ENCODE results near the gene ANKRD6.

ANKRD6 gene

DNA sequence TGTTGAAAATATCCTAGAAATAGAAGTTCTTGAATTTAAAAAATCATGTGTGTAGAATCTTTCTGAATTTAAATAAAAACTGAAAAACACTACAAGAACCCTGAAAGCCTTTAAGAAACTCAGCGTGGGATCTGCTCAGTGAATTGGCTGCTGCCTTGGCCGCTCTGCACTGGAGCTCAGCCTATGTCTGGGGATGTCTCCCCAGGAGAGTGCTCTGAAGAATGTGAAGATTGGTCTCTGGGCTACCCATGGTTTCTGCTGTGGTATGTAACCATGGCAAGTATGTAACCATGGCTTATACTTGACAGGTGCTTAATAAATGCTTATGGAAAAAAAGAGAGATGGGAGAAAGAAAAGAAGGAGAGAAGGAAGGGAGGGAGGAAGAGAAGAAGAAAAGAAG is 17.8 kb upstream of the ANKRD6 start:
- Histone ChIP-seq H3K27ac (ENCODE audit: low read depth, low read length) (no peak overlapping the region), H3K36me3 (ENCODE audit: insufficient read depth, low read length) (no peaks in the 10 kb centered on the region), H3K9me3 (ENCODE audit: low read length) (no peaks in the 10 kb centered on the region), H3K9ac (ENCODE audit: low read length) (no peak overlapping the region), H3K27me3 (ENCODE audit: control insufficient read depth in 1 of 2, insufficient read depth in 2 of 2, low read length in 2 of 2) (no peaks in the 10 kb centered on the region), H3K4me1 (ENCODE audit: insufficient read depth, low read length) (peaks cover 7% of the 10 kb centered on the region), H3K4me3 (ENCODE audit: low read depth in 1 of 2, low read length in 2 of 2) (no peak overlapping the region)

DNA sequence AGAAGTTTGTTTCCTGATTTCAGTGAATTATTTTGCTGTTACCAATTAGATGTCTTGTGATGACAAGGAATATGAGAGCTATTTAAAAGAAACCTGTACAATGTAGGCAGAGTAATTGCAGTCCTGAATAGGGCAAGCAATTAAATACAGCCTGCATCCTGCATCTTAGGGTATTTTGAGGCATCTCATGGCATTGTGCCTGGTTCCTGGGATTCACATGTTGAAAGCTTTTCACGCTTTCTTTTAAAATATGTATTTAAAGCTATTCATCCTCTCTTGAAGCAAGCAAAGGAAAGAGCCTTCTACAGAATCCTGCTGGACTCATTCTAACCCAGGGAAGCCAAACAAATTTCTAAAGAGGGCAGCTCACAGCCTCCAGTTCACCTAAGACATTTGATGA is 16.2 kb upstream of the ANKRD6 start:
- Histone ChIP-seq H3K27me3 (ENCODE audit: control insufficient read depth in 1 of 2, insufficient read depth in 2 of 2, low read length in 2 of 2) (no peaks in the 10 kb centered on the region), H3K4me3 (ENCODE audit: low read depth in 1 of 2, low read length in 2 of 2) (no peak overlapping the region), H3K36me3 (ENCODE audit: insufficient read depth, low read length) (no peaks in the 10 kb centered on the region), H3K27ac (ENCODE audit: low read depth, low read length) (no peak overlapping the region), H3K9me3 (ENCODE audit: low read length) (no peaks in the 10 kb centered on the region), H3K9ac (ENCODE audit: low read length) (no peak overlapping the region), H3K4me1 (ENCODE audit: insufficient read depth, low read length) (peaks cover 7% of the 10 kb centered on the region)

DNA sequence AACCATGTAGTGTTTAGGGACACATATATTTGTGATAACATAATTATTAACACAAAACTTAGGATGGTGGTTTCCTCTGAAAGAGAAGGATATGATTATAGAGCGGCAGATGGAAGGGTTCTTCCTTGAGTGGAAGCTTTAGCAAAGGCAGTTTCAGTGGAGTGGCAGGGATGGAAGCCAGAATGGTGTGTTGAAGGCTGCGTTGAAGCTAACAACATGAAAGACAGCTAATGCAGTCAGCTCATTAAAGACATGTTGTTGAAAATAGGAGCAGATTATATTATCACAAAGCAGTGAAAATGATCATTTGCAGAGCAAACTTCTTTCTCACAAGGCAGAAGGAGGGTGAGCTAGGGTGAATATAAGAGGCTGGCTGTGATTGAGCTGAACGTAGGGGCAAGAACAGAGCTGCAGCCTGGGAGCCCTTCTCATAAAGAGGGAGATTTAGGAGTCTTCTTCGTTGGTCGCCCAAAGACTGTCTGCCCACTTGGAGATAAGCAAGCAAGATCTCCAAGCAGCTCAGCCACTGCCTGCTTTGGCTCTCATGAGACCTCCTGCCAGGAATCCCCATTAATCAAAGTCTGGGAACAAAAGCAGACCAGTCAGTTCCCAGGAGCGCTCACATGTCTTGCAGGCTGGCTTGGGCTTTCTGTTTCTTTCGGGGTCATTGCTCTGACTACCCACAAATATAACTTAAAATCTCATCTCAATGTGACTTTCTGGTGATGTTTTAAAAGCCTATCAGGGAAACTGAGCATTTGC is 2.6 kb upstream of the ANKRD6 start:
- Histone ChIP-seq H3K4me1 (ENCODE audit: insufficient read depth, low read length) (peaks cover 6% of the 10 kb centered on the region), H3K27ac (ENCODE audit: low read depth, low read length) (no peak overlapping the region), H3K9me3 (ENCODE audit: low read length) (no peaks in the 10 kb centered on the region), H3K4me3 (ENCODE audit: low read depth in 1 of 2, low read length in 2 of 2) (no peak overlapping the region), H3K27me3 (ENCODE audit: control insufficient read depth in 1 of 2, insufficient read depth in 2 of 2, low read length in 2 of 2) (no peaks in the 10 kb centered on the region), H3K36me3 (ENCODE audit: insufficient read depth, low read length) (no peaks in the 10 kb centered on the region), H3K9ac (ENCODE audit: low read length) (no peak overlapping the region)

DNA sequence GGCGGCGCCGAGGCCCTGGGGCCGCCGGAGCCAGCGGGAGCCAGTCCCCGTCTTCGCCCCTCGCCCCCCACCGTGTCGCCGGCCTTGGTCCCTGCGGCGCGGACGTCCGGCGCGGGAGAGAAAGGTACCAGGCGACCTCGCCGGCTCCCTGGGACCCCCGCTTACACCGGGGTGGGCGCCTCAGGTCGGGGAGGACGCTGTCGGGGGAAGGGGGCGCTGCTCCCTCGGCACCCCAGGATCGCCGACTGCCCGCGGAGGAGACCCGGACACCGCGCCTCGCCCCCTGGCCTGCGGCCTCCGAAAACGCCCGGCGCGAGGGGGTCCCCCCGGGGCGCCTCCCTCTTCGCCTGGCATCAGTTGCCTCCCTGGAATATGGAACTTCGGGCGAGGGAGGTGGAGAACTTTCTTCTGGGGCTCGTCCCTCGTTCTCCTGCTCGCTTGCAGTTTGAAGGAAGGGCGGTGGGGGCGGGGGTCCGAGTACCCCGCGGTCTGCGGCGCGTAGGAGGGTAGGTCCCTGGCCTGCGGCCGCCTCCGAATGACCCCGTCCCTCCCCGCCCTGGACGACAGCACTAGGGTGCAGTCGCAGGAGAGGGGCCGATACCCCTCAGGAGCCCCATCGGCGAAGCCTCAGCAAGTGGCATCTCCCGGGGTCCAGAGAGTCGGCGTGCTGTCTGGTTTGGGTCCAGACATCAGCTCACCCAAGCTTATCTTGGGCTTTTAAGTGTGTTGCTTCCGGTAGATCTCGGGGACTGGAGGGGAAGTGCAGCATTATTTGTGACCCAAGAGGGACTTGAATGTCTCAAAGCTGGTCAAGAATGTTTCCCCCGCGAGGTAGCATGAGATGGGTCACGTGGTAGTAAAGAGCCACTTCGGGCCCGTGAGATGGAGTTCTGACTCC is 549 bp downstream of the ANKRD6 start:
- H3K27me3 ChIP-seq (ENCODE audit: control insufficient read depth in 1 of 2, insufficient read depth in 2 of 2, low read length in 2 of 2), result no peaks in the 10 kb centered on the region
- H3K27ac ChIP-seq (ENCODE audit: low read depth, low read length), result no peak overlapping the region
- H3K9ac ChIP-seq (ENCODE audit: low read length), result peak overlapping the region; percentile 14
- H3K36me3 ChIP-seq (ENCODE audit: insufficient read depth, low read length), result no peaks in the 10 kb centered on the region
- H3K9me3 ChIP-seq (ENCODE audit: low read length), result no peaks in the 10 kb centered on the region
- H3K4me3 ChIP-seq (ENCODE audit: low read depth in 1 of 2, low read length in 2 of 2), result peak overlapping the region; percentile 70 to 86
- peaks cover 6% of the 10 kb centered on the region for H3K4me1 ChIP-seq (ENCODE audit: insufficient read depth, low read length)

GRCh38 chr6:89434150-89434499 is 1.2 kb downstream of the ANKRD6 start:
- Histone ChIP-seq H3K27ac (ENCODE audit: low read depth, low read length) (no peak overlapping the region), H3K4me3 (ENCODE audit: low read depth in 1 of 2, low read length in 2 of 2) (peak overlapping the region in 1 of 2 donors; percentile 70), H3K36me3 (ENCODE audit: insufficient read depth, low read length) (no peaks in the 10 kb centered on the region), H3K4me1 (ENCODE audit: insufficient read depth, low read length) (peaks cover 6% of the 10 kb centered on the region), H3K9me3 (ENCODE audit: low read length) (no peaks in the 10 kb centered on the region), H3K27me3 (ENCODE audit: control insufficient read depth in 1 of 2, insufficient read depth in 2 of 2, low read length in 2 of 2) (no peaks in the 10 kb centered on the region), H3K9ac (ENCODE audit: low read length) (no peak overlapping the region)

- no peaks in the 10 kb centered on the region for H3K9me3 ChIP-seq (ENCODE audit: low read length)
- H3K4me3 ChIP-seq (ENCODE audit: low read depth in 1 of 2, low read length in 2 of 2), result no peak overlapping the region
- no peaks in the 10 kb centered on the region for H3K27me3 ChIP-seq (ENCODE audit: control insufficient read depth in 1 of 2, insufficient read depth in 2 of 2, low read length in 2 of 2)
- H3K36me3 ChIP-seq (ENCODE audit: insufficient read depth, low read length), result no peaks in the 10 kb centered on the region
- no peak overlapping the region for H3K27ac ChIP-seq (ENCODE audit: low read depth, low read length)
- H3K9ac ChIP-seq (ENCODE audit: low read length), result no peak overlapping the region
- peaks cover 6% of the 10 kb centered on the region for H3K4me1 ChIP-seq (ENCODE audit: insufficient read depth, low read length)
These were observed 2.0 kb downstream of the ANKRD6 start for GRCh38 chr6:89434954-89435353.

DNA sequence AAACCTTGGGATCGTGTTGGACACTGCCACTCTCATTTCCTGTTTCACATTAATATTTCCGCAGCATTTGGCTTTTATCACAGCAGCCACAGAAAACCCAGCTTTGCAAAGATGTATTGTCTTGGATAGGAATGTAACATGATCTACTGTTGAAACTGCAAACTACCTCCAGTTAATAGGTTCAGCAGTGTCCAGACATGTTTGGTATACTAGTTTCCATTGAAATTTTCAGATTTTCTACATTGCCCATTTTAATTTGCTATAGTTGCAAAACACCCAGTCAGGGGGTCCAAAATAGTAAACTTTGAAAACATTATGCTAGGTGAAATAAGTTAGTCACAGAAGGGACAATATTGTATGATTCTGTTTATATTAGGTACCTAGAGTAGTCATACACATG is 3.3 kb downstream of the ANKRD6 start:
- H3K9ac ChIP-seq (ENCODE audit: low read length), result no peak overlapping the region
- no peaks in the 10 kb centered on the region for H3K36me3 ChIP-seq (ENCODE audit: insufficient read depth, low read length)
- H3K27me3 ChIP-seq (ENCODE audit: control insufficient read depth in 1 of 2, insufficient read depth in 2 of 2, low read length in 2 of 2), result no peaks in the 10 kb centered on the region
- no peak overlapping the region for H3K4me3 ChIP-seq (ENCODE audit: low read depth in 1 of 2, low read length in 2 of 2)
- H3K27ac ChIP-seq (ENCODE audit: low read depth, low read length), result no peak overlapping the region
- no peaks in the 10 kb centered on the region for H3K9me3 ChIP-seq (ENCODE audit: low read length)
- peaks cover 6% of the 10 kb centered on the region for H3K4me1 ChIP-seq (ENCODE audit: insufficient read depth, low read length)

GRCh38 chr6:89438248-89438647 is 5.3 kb downstream of the ANKRD6 start:
- H3K27ac ChIP-seq (ENCODE audit: low read depth, low read length), result no peak overlapping the region
- H3K9me3 ChIP-seq (ENCODE audit: low read length), result no peaks in the 10 kb centered on the region
- no peaks in the 10 kb centered on the region for H3K36me3 ChIP-seq (ENCODE audit: insufficient read depth, low read length)
- H3K27me3 ChIP-seq (ENCODE audit: control insufficient read depth in 1 of 2, insufficient read depth in 2 of 2, low read length in 2 of 2), result no peaks in the 10 kb centered on the region
- no peak overlapping the region for H3K4me3 ChIP-seq (ENCODE audit: low read depth in 1 of 2, low read length in 2 of 2)
- no peak overlapping the region for H3K9ac ChIP-seq (ENCODE audit: low read length)
- no peaks in the 10 kb centered on the region for H3K4me1 ChIP-seq (ENCODE audit: insufficient read depth, low read length)

GRCh38 chr6:89439014-89439413 is 6.1 kb downstream of the ANKRD6 start:
- Histone ChIP-seq H3K4me3 (ENCODE audit: low read depth in 1 of 2, low read length in 2 of 2) (no peak overlapping the region), H3K36me3 (ENCODE audit: insufficient read depth, low read length) (no peaks in the 10 kb centered on the region), H3K27me3 (ENCODE audit: control insufficient read depth in 1 of 2, insufficient read depth in 2 of 2, low read length in 2 of 2) (no peaks in the 10 kb centered on the region), H3K9me3 (ENCODE audit: low read length) (no peaks in the 10 kb centered on the region), H3K9ac (ENCODE audit: low read length) (no peak overlapping the region), H3K4me1 (ENCODE audit: insufficient read depth, low read length) (no peaks in the 10 kb centered on the region), H3K27ac (ENCODE audit: low read depth, low read length) (no peak overlapping the region)

GRCh38 chr6:89440200-89440599 is 7.2 kb downstream of the ANKRD6 start:
- no peaks in the 10 kb centered on the region for H3K4me1 ChIP-seq (ENCODE audit: insufficient read depth, low read length)
- no peak overlapping the region for H3K4me3 ChIP-seq (ENCODE audit: low read depth in 1 of 2, low read length in 2 of 2)
- no peaks in the 10 kb centered on the region for H3K36me3 ChIP-seq (ENCODE audit: insufficient read depth, low read length)
- H3K27ac ChIP-seq (ENCODE audit: low read depth, low read length), result no peak overlapping the region
- H3K9me3 ChIP-seq (ENCODE audit: low read length), result no peaks in the 10 kb centered on the region
- H3K27me3 ChIP-seq (ENCODE audit: control insufficient read depth in 1 of 2, insufficient read depth in 2 of 2, low read length in 2 of 2), result no peaks in the 10 kb centered on the region
- H3K9ac ChIP-seq (ENCODE audit: low read length), result no peak overlapping the region

DNA sequence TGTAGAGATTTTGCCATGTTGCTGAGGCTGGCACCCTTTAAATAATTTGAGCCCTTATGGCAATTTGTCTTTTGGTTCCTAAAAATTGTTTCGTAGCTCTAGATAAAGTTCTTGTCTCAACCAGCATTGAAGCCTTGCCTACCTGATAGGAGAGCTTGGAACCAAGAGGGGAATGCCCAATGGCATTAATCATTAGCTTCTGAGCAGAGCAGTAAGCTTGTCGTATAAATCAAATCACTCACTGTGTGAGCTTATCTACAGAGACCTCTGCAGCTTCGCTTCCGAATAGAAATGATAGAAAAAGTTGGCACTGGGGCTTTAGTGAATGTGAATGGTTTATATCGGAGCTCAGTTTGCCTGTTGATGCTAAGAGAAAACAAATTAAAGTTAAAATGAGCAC is 10.7 kb downstream of the ANKRD6 start:
- Histone ChIP-seq H3K9ac (ENCODE audit: low read length) (no peak overlapping the region), H3K4me3 (ENCODE audit: low read depth in 1 of 2, low read length in 2 of 2) (no peak overlapping the region), H3K4me1 (ENCODE audit: insufficient read depth, low read length) (no peaks in the 10 kb centered on the region), H3K27ac (ENCODE audit: low read depth, low read length) (no peak overlapping the region), H3K9me3 (ENCODE audit: low read length) (no peaks in the 10 kb centered on the region), H3K36me3 (ENCODE audit: insufficient read depth, low read length) (no peaks in the 10 kb centered on the region), H3K27me3 (ENCODE audit: control insufficient read depth in 1 of 2, insufficient read depth in 2 of 2, low read length in 2 of 2) (no peaks in the 10 kb centered on the region)

Measured in muscle layer of colon (tissue), 2 donors.